22Rv1 (cell line): ENCODE data around the gene CYP27A1.

ENCODE experiments used
- H3K27ac ChIP-seq: fragments of 450-650 bp; 2 replicates; pipeline ENCODE4 v1.5.1; 2017
- CTCF ChIP-seq: fragments of 450-650 bp; IDR thresholded peaks from 2 replicates; pipeline ENCODE4 v1.5.1; 2017; ENCODE audit warnings: mild to moderate bottlenecking
- ZFX ChIP-seq: fragments of 450-650 bp; IDR thresholded peaks from 2 replicates; pipeline ENCODE4 v1.6.1; 2017; ENCODE audit warnings: antibody characterized with exemption, borderline replicate concordance

CYP27A1 gene

GRCh38 chr2:218827701-218828476 is 45.9 kb downstream of the CYP27A1 start:
- no peak overlapping the region for H3K27ac ChIP-seq
- TF ChIP-seq ZFX (no peak), CTCF (no peak)

GRCh38 chr2:218828477-218828778 is 46.5 kb downstream of the CYP27A1 start:
- no peak overlapping the region for H3K27ac ChIP-seq
- TF ChIP-seq ZFX = no peak
- no peak for TF ChIP-seq CTCF

- TF ChIP-seq ZFX (no peak), CTCF (no peak)
- no peak overlapping the region for H3K27ac ChIP-seq
These were observed 48.0 kb downstream of the CYP27A1 start for GRCh38 chr2:218829868-218830451.

- TF ChIP-seq CTCF = no peak
- no peak for TF ChIP-seq ZFX
- no peak overlapping the region for H3K27ac ChIP-seq
These were observed 48.8 kb downstream of the CYP27A1 start for GRCh38 chr2:218830526-218831306.

GRCh38 chr2:218831378-218831990 is 49.5 kb downstream of the CYP27A1 start, which contains the start of gene PRKAG3:
Gene PRKAG3 (minus strand): TSS chr2:218831803.
- no peak for TF ChIP-seq CTCF
- TF ChIP-seq ZFX = no peak
- H3K27ac ChIP-seq = no peak within 1 kb of the TSS

- TF ChIP-seq CTCF (no peak), ZFX (no peak)
- H3K27ac ChIP-seq = no peak overlapping the region
These were observed 50.1 kb downstream of the CYP27A1 start for GRCh38 chr2:218832081-218832480.
